SK-N-SH (cell line): ENCODE results near the gene GPATCH4. TPM values are rescaled to one million over a fixed set of nuclear protein-coding genes. Genes with fewer than 3 reads are reported as not detected.

Source experiments
- CTCF ChIA-PET: fragments of 300-600, 350-600 bp; formaldehyde crosslinking; extraction: SDS; loops from one replicate; lab custom pipeline; 2021; lab: Yijun Ruan, JAX
- POLR2A ChIA-PET: fragments of 350-600 bp; sonication (Branson Sonifier 250); formaldehyde crosslinking; extraction: SDS; loops from one replicate; lab custom pipeline; 2020; ENCODE audit warnings: antibody characterized with exemption, inconsistent platforms; lab: Yijun Ruan, JAX
- DNase-seq: peaks from one replicate; pipeline ENCODE4 v3.0.0; 2012
- H2AFZ ChIP-seq: fragments of 200-600 bp; sonication (generic); 2 replicates; pipeline ENCODE4 v1.8.1; 2016; ENCODE audit warnings: antibody characterized with exemption, mild to moderate bottlenecking, low read depth
- H3F3A ChIP-seq: fragments of 200-600 bp; sonication (generic); replicated peaks from 2 replicates; pipeline ENCODE3; 2016; ENCODE audit warnings: antibody characterized with exemption, mild to moderate bottlenecking; ENCODE audit not compliant: insufficient read depth
- H3K27ac ChIP-seq, 2 experiments: fragments of 200-500 bp in 1 of 2; fragments of 200-600 bp in 1 of 2; sonication (Bioruptor generic) in 1 of 2; sonication (generic), shearing (Covaris generic) in 1 of 2; 2 replicates each; pipeline versions ENCODE4 v1.5.1 to v1.6.1; 2014 to 2016; ENCODE audit warnings: low read depth in 2 of 2, inconsistent platforms in 1 of 2, low read length in 1 of 2, mild to moderate bottlenecking in 1 of 2, mixed read lengths in 1 of 2
- H3K27me3 ChIP-seq: fragments of 200-600 bp; sonication (generic), shearing (Covaris generic); 2 replicates; pipeline ENCODE4 v1.6.1; 2016; ENCODE audit warnings: mixed run types; ENCODE audit not compliant: insufficient read depth
- H3K36me3 ChIP-seq, 2 experiments: fragments of 200-500 bp in 1 of 2; fragments of 200-600 bp in 1 of 2; sonication (Bioruptor generic) in 1 of 2; sonication (generic) in 1 of 2; replicated peaks in 1 of 2; 2 replicates each; pipeline versions ENCODE3 to v1.5.1; 2014 to 2016; ENCODE audit warnings: low read length in 1 of 2, mild to moderate bottlenecking in 1 of 2; ENCODE audit not compliant: insufficient read depth in 2 of 2, control insufficient read depth in 1 of 2
- H3K4me1 ChIP-seq, 2 experiments: fragments of 200-500 bp in 1 of 2; fragments of 200-600 bp in 1 of 2; sonication (Bioruptor generic) in 1 of 2; sonication (generic), shearing (Covaris generic) in 1 of 2; 2 replicates each; pipeline versions ENCODE4 v1.5.1 to v1.6.1; 2014 to 2016; ENCODE audit warnings: low read depth in 1 of 2, low read length in 1 of 2, mixed run types in 1 of 2; ENCODE audit not compliant: insufficient read depth in 2 of 2, control insufficient read depth in 1 of 2
- H3K4me2 ChIP-seq: fragments of 200-600 bp; sonication (generic), shearing (Covaris generic); 2 replicates; pipeline ENCODE4 v1.6.1; 2017; ENCODE audit warnings: mixed run types
- H3K4me3 ChIP-seq, 2 experiments: fragments of 200-500 bp in 1 of 2; fragments of 200-600 bp in 1 of 2; sonication (Bioruptor generic) in 1 of 2; sonication (generic), shearing (Covaris generic) in 1 of 2; 2 replicates each; pipeline versions ENCODE4 v1.5.1 to v1.8.1; 2014 to 2016; ENCODE audit warnings: low read depth in 2 of 2, inconsistent platforms in 1 of 2, low read length in 1 of 2, mild to moderate bottlenecking in 1 of 2, mixed read lengths in 1 of 2, moderate library complexity in 1 of 2
- H3K79me2 ChIP-seq: fragments of 200-600 bp; sonication (generic); 2 replicates; pipeline ENCODE4 v1.8.1; 2017; ENCODE audit warnings: mild to moderate bottlenecking; ENCODE audit not compliant: insufficient read depth
- H3K9ac ChIP-seq: fragments of 200-600 bp; sonication (generic); 2 replicates; pipeline ENCODE4 v1.6.1; 2017; ENCODE audit warnings: mixed run types
- H3K9me2 ChIP-seq: fragments of 200-600 bp; sonication (generic); 2 replicates; pipeline ENCODE4 v1.6.1; 2017; ENCODE audit warnings: mixed run types
- H3K9me3 ChIP-seq: fragments of 200-600 bp; sonication (generic); 2 replicates; pipeline ENCODE4 v1.6.1; 2017; ENCODE audit warnings: mixed run types, mild to moderate bottlenecking, moderate library complexity
- H4K20me1 ChIP-seq: fragments of 200-600 bp; sonication (generic); 2 replicates; pipeline ENCODE4 v1.6.1; 2017; ENCODE audit warnings: mild to moderate bottlenecking, mixed run types; ENCODE audit not compliant: insufficient read depth
- EZH2phosphoT487 ChIP-seq: fragments of 200-600 bp; sonication (generic); IDR thresholded peaks from 2 replicates; pipeline ENCODE4 v1.6.1; 2017; ENCODE audit warnings: low read depth, mixed run types, mild to moderate bottlenecking, antibody characterized with exemption, moderate library complexity, borderline replicate concordance
- FOXJ3 ChIP-seq: sonication (generic); formaldehyde crosslinking; IDR thresholded peaks from 2 replicates; pipeline ENCODE4 v1.5.1; 2020; ENCODE audit warnings: mild to moderate bottlenecking, missing genetic modification reagents
- GATA2 ChIP-seq: sonication (generic); formaldehyde crosslinking; IDR thresholded peaks from 2 replicates; pipeline ENCODE4 v1.5.0; 2020; ENCODE audit warnings: mild to moderate bottlenecking, missing genetic modification reagents
- JUND ChIP-seq: IDR thresholded peaks from 2 replicates; pipeline ENCODE4 v1.4.0; 2012
- MEF2A ChIP-seq: IDR thresholded peaks from 2 replicates; pipeline ENCODE4 v1.4.0; 2012; ENCODE audit warnings: low read depth, borderline replicate concordance
- MXI1 ChIP-seq: IDR thresholded peaks from 2 replicates; pipeline ENCODE4 v1.6.1; 2012; ENCODE audit warnings: mild to moderate bottlenecking, low read depth, low read length, improper control_type of control experiment
- POLR2AphosphoS5 ChIP-seq: IDR thresholded peaks from 2 replicates; pipeline ENCODE4 v1.6.1; 2012; ENCODE audit warnings: low read depth, low read length
- RAD21 ChIP-seq: IDR thresholded peaks from 2 replicates; pipeline ENCODE4 v1.6.1; 2012; ENCODE audit warnings: mild to moderate bottlenecking, low read length
- RFX5 ChIP-seq: IDR thresholded peaks from 2 replicates; pipeline ENCODE4 v1.6.1; 2012; ENCODE audit warnings: mild to moderate bottlenecking, improper control_type of control experiment, low read length
- SIN3A ChIP-seq: IDR thresholded peaks from 2 replicates; pipeline ENCODE4 v1.6.1; 2012; ENCODE audit warnings: low read depth, mild to moderate bottlenecking, low read length, moderate library complexity, borderline replicate concordance
- TAF1 ChIP-seq: IDR thresholded peaks from 2 replicates; pipeline ENCODE4 v1.6.1; 2012; ENCODE audit warnings: low read depth, mild to moderate bottlenecking, low read length, moderate library complexity, borderline replicate concordance
- TCF12 ChIP-seq: IDR thresholded peaks from 2 replicates; pipeline ENCODE4 v1.4.0; 2012
- TEAD4 ChIP-seq: IDR thresholded peaks from 2 replicates; pipeline ENCODE4 v1.4.0; 2012; ENCODE audit warnings: mild to moderate bottlenecking, borderline replicate concordance; ENCODE audit not compliant: insufficient read depth
- YY1 ChIP-seq: IDR thresholded peaks from 2 replicates; pipeline ENCODE4 v1.4.0; 2012; ENCODE audit warnings: low read depth, mild to moderate bottlenecking
- WGBS: methylation state at CpG from one replicate; pipeline ENCODE4 v1.1.6; 2017; ENCODE audit warnings: low lambda C conversion rate; 5-methylcytosine and 5-hydroxymethylcytosine counted together
- polyA plus RNA-seq, 3 experiments: library from polyadenylated mRNA; depleted of rRNA; stranded (reverse); fragments of >200 nt; gene quantifications; 2 replicates each; pipeline ENCODE4 v1.2.3, GENCODE V29; 2012
- TF ChIP-seq, protein P1 (sequence below): IDR thresholded peaks from 2 replicates; pipeline ENCODE4 v1.6.1; 2012; ENCODE audit warnings: mild to moderate bottlenecking, low read depth, low read length, moderate library complexity
- TF ChIP-seq, protein P2 (sequence below): IDR thresholded peaks from 2 replicates; pipeline ENCODE4 v1.4.0; 2012; ENCODE audit warnings: low read depth, borderline replicate concordance
- TF ChIP-seq, protein P3 (sequence below): fragments of 150-350 bp; IDR thresholded peaks from 2 replicates; pipeline ENCODE4 v1.6.1; 2016; ENCODE audit warnings: mild to moderate bottlenecking, low read depth, low read length
- TF ChIP-seq, protein P4 (sequence below): fragments of 200-600 bp; sonication (generic); IDR thresholded peaks from 2 replicates; pipeline ENCODE4 v1.6.1; 2017; ENCODE audit warnings: antibody characterized with exemption, mild to moderate bottlenecking, moderate library complexity
- TF ChIP-seq, protein P5 (sequence below): IDR thresholded peaks from 2 replicates; pipeline ENCODE4 v1.4.0; 2012; ENCODE audit warnings: low read depth, borderline replicate concordance

GPATCH4 gene
- polyA plus RNA-seq, 1 of the 3 experiments (the other 2 are of a cell fraction): 36.6 TPM

DNA sequence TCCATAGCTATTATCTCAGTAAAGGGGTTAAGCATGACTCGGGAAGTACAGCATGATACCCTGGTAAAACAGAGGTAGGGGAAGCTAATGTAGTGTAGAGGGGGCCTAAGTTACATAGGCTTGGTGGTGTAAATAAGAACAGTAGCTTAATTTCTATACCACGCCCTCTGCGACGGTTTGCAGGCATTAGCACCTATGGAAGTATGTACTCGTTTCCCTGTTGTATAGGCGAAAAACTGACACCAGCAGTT lies 10.2 kb downstream of the GPATCH4 start:
- POLR2A ChIA-PET: interaction anchor here (0.7 to 2.8 kb wide), 5 partner anchors 9 to 17 kb away, joined by 3 to 15 read pairs (median 4); partner anchors contain the start of genes GPATCH4 and TTC24
- peak overlapping the region; percentile 64 to 93 for H3K27ac ChIP-seq

More for the DNA sequence above, 10.2 kb downstream of the GPATCH4 start:
- 41% methylated on average over 6 of the region's 6 CpGs for WGBS
- peaks cover 12% of the 10 kb centered on the region; the same call in 1 of the 2 replicates for H3K79me2 ChIP-seq
- H3K4me2 ChIP-seq: peak overlapping the region; percentile 96
- peak overlapping the region; percentile 57 for H2AFZ ChIP-seq
- peaks cover 0 to 16% of the 10 kb centered on the region in 2 experiments; a peak in 2 of 4 replicates for H3K4me1 ChIP-seq
- CTCF ChIA-PET: interaction anchor here (1.0 to 5.6 kb wide), 19 partner anchors 7 to 205 kb away, joined by 3 to 42 read pairs (median 4); partner anchors contain the start of genes HAPLN2 and TTC24
- no peaks in the 10 kb centered on the region for H3K27me3 ChIP-seq
- H3F3A ChIP-seq: peaks cover 13% of the 10 kb centered on the region
- H3K9me3 ChIP-seq: no peaks in the 10 kb centered on the region
- H3K4me3 ChIP-seq: peak overlapping the region; percentile 83 to 86
- H3K9ac ChIP-seq: peak overlapping the region; percentile 83
- H3K36me3 ChIP-seq: peaks cover 18 to 35% of the 10 kb centered on the region in 2 experiments
- no peak for DNase-seq
- no peaks in the 10 kb centered on the region for H4K20me1 ChIP-seq
- no peaks in the 10 kb centered on the region for H3K9me2 ChIP-seq
- TF ChIP-seq YY1 (no peak), JUND (no peak), MEF2A (no peak), TEAD4 (no peak), RAD21 (no peak), TCF12 (no peak), MXI1 (no peak), SIN3A (no peak), POLR2AphosphoS5 (no peak), TAF1 (no peak), GATA2 (CRISPR knock-in tag) (no peak), FOXJ3 (CRISPR knock-in tag) (no peak), RFX5 (no peak), EZH2phosphoT487 (no peak)
- TF ChIP-seq, protein P1, sequence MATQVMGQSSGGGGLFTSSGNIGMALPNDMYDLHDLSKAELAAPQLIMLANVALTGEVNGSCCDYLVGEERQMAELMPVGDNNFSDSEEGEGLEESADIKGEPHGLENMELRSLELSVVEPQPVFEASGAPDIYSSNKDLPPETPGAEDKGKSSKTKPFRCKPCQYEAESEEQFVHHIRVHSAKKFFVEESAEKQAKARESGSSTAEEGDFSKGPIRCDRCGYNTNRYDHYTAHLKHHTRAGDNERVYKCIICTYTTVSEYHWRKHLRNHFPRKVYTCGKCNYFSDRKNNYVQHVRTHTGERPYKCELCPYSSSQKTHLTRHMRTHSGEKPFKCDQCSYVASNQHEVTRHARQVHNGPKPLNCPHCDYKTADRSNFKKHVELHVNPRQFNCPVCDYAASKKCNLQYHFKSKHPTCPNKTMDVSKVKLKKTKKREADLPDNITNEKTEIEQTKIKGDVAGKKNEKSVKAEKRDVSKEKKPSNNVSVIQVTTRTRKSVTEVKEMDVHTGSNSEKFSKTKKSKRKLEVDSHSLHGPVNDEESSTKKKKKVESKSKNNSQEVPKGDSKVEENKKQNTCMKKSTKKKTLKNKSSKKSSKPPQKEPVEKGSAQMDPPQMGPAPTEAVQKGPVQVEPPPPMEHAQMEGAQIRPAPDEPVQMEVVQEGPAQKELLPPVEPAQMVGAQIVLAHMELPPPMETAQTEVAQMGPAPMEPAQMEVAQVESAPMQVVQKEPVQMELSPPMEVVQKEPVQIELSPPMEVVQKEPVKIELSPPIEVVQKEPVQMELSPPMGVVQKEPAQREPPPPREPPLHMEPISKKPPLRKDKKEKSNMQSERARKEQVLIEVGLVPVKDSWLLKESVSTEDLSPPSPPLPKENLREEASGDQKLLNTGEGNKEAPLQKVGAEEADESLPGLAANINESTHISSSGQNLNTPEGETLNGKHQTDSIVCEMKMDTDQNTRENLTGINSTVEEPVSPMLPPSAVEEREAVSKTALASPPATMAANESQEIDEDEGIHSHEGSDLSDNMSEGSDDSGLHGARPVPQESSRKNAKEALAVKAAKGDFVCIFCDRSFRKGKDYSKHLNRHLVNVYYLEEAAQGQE: no peak
- TF ChIP-seq, protein P2, sequence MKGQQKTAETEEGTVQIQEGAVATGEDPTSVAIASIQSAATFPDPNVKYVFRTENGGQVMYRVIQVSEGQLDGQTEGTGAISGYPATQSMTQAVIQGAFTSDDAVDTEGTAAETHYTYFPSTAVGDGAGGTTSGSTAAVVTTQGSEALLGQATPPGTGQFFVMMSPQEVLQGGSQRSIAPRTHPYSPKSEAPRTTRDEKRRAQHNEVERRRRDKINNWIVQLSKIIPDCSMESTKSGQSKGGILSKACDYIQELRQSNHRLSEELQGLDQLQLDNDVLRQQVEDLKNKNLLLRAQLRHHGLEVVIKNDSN: no peak
- TF ChIP-seq, protein P3, sequence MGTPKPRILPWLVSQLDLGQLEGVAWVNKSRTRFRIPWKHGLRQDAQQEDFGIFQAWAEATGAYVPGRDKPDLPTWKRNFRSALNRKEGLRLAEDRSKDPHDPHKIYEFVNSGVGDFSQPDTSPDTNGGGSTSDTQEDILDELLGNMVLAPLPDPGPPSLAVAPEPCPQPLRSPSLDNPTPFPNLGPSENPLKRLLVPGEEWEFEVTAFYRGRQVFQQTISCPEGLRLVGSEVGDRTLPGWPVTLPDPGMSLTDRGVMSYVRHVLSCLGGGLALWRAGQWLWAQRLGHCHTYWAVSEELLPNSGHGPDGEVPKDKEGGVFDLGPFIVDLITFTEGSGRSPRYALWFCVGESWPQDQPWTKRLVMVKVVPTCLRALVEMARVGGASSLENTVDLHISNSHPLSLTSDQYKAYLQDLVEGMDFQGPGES: no peak
- TF ChIP-seq, protein P4, sequence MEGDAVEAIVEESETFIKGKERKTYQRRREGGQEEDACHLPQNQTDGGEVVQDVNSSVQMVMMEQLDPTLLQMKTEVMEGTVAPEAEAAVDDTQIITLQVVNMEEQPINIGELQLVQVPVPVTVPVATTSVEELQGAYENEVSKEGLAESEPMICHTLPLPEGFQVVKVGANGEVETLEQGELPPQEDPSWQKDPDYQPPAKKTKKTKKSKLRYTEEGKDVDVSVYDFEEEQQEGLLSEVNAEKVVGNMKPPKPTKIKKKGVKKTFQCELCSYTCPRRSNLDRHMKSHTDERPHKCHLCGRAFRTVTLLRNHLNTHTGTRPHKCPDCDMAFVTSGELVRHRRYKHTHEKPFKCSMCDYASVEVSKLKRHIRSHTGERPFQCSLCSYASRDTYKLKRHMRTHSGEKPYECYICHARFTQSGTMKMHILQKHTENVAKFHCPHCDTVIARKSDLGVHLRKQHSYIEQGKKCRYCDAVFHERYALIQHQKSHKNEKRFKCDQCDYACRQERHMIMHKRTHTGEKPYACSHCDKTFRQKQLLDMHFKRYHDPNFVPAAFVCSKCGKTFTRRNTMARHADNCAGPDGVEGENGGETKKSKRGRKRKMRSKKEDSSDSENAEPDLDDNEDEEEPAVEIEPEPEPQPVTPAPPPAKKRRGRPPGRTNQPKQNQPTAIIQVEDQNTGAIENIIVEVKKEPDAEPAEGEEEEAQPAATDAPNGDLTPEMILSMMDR: no peak
- TF ChIP-seq, protein P5, sequence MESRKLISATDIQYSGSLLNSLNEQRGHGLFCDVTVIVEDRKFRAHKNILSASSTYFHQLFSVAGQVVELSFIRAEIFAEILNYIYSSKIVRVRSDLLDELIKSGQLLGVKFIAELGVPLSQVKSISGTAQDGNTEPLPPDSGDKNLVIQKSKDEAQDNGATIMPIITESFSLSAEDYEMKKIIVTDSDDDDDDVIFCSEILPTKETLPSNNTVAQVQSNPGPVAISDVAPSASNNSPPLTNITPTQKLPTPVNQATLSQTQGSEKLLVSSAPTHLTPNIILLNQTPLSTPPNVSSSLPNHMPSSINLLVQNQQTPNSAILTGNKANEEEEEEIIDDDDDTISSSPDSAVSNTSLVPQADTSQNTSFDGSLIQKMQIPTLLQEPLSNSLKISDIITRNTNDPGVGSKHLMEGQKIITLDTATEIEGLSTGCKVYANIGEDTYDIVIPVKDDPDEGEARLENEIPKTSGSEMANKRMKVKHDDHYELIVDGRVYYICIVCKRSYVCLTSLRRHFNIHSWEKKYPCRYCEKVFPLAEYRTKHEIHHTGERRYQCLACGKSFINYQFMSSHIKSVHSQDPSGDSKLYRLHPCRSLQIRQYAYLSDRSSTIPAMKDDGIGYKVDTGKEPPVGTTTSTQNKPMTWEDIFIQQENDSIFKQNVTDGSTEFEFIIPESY: no peak
- TF ChIP-seq, all 33 proteins: peak for 0
